OCI-LY3 (cell line): ENCODE measurements around the gene KCNJ12.
"Not testable (repeated sequence)": the region's sequence is repeated elsewhere in the genome, so short reads cannot be mapped to it uniquely, and the experiment has no call there.

ENCODE experiments used
- H2AFZ ChIP-seq: fragments of 200-600, 300-600 bp; shearing (Covaris generic); 2 replicates; pipeline ENCODE4 v1.6.0; 2014; ENCODE audit warnings: antibody characterized with exemption, low read depth, low read length
- H3K27ac ChIP-seq: fragments of 200-600, 300-600 bp; sonication (generic); 2 replicates; pipeline ENCODE4 v1.5.1; 2014; ENCODE audit warnings: mild to moderate bottlenecking, low read length, moderate library complexity, mixed read lengths
- H3K27me3 ChIP-seq: fragments of 200-600, 300-600 bp; sonication (generic); 2 replicates; pipeline ENCODE4 v1.6.1; 2014; ENCODE audit warnings: low read depth, low read length, mixed read lengths
- H3K36me3 ChIP-seq: fragments of 200-600, 300-600 bp; sonication (generic); replicated peaks from 2 replicates; pipeline ENCODE3; 2014; ENCODE audit warnings: low read depth, low read length, mixed read lengths
- H3K4me1 ChIP-seq: fragments of 300-600, 200-600 bp; sonication (generic); 2 replicates; pipeline ENCODE4 v1.6.1; 2014; ENCODE audit warnings: low read length, mixed read lengths
- H3K4me2 ChIP-seq: fragments of 200-600, 300-600 bp; sonication (generic); 2 replicates; pipeline ENCODE4 v1.6.1; 2014; ENCODE audit warnings: low read length, mixed read lengths
- H3K4me3 ChIP-seq: fragments of 300-600, 200-600 bp; sonication (generic); 2 replicates; pipeline ENCODE4 v1.5.1; 2014; ENCODE audit warnings: antibody characterized with exemption, mild to moderate bottlenecking, low read length, moderate library complexity
- H3K79me2 ChIP-seq: fragments of 300-600, 200-600 bp; shearing (Covaris generic); 2 replicates; pipeline ENCODE4 v1.6.1; 2014; ENCODE audit warnings: mild to moderate bottlenecking, low read length, mixed read lengths
- H3K9ac ChIP-seq: fragments of 300-600, 200-600 bp; shearing (Covaris generic); 2 replicates; pipeline ENCODE4 v1.6.0; 2014; ENCODE audit warnings: mild to moderate bottlenecking, low read length, moderate library complexity
- H3K9me3 ChIP-seq: fragments of 200-600, 300-600 bp; shearing (Covaris generic); 2 replicates; pipeline ENCODE4 v1.6.1; 2014; ENCODE audit warnings: low read length, mixed read lengths; ENCODE audit not compliant: insufficient read depth
- H4K20me1 ChIP-seq: fragments of 200-600, 300-600 bp; sonication (generic); 2 replicates; pipeline ENCODE4 v1.6.1; 2016; ENCODE audit warnings: low read length, mixed read lengths; ENCODE audit not compliant: insufficient read depth
- CTCF ChIP-seq: fragments of 200-600, 300-600 bp; sonication (generic); IDR thresholded peaks from 2 replicates; pipeline ENCODE4 v1.5.1; 2014; ENCODE audit warnings: antibody characterized with exemption, low read length, low read depth
- EZH2phosphoT487 ChIP-seq: fragments of 200-600 bp; shearing (Covaris generic); IDR thresholded peaks from 2 replicates; pipeline ENCODE4 v1.6.1; 2018; ENCODE audit warnings: antibody characterized with exemption, mixed run types, low read depth

KCNJ12 gene

DNA sequence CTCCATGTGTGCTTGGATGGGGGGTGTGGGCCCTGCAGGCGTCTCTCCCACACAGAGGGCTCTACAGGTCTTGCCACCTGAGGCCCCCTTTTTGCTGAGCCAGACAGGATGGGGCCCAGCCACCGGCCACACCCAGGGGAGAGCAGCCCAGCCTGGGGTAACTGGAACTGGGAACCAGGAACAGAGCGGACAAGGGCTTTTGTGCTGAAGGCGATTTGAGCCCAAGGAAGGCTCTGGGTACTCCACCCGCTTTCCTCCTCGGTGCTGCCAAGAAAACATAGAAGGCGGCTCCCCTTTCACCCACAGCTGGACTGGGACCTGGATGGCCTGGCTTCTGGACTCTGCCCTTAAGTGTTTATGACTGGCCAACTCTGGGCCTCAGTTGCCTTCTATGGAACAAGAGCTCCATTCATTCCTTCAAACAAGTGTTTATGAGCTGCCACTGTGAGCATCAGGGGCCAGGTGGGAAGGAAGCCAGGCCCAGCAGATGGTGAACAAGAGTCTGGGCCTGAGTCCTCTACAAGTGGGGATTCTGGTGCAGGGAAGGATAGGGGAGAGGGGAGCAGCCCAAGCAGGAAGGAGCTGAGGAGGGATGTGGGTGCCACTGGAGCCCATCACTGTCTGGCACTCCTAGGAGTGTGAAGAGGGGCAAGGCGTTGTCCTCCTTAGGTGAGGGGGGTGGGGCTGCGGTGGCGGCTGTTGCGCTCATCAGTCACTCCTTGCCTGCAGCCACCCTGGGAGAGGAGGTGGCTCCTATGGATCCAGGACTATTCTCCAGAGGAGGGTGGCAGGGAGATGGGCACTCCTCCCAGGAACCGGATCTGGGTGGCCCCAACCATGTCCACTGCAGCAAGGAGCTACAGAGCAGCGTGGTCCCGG is 46.4 kb downstream of the KCNJ12 start:
- H3K79me2 ChIP-seq, H2AFZ ChIP-seq, H4K20me1 ChIP-seq, H3K36me3 ChIP-seq, H3K27me3 ChIP-seq, H3K4me1 ChIP-seq, H3K27ac ChIP-seq, H3K9me3 ChIP-seq, H3K4me3 ChIP-seq, H3K9ac ChIP-seq, H3K4me2 ChIP-seq: not testable (repeated sequence)

DNA sequence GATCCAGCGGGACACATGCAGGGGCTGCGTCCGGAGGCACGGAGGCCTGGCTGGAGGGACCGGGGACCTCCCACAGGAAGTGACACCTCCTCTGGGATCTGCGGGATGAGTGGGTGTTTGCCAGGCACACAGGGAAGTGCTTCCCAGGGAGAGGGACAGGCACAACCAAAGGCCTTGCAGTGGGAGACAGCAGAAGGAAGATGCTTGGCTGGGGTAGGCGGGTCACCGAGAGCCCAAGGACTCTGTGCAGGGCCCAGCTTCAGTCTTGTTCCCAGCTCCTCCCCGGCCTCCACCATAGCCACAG is 47.0 kb downstream of the KCNJ12 start:
- not testable (repeated sequence) for H4K20me1 ChIP-seq, H3K27ac ChIP-seq, H3K79me2 ChIP-seq, H3K4me3 ChIP-seq, H2AFZ ChIP-seq, H3K9me3 ChIP-seq, H3K4me1 ChIP-seq, H3K4me2 ChIP-seq, H3K36me3 ChIP-seq, H3K27me3 ChIP-seq, H3K9ac ChIP-seq

DNA sequence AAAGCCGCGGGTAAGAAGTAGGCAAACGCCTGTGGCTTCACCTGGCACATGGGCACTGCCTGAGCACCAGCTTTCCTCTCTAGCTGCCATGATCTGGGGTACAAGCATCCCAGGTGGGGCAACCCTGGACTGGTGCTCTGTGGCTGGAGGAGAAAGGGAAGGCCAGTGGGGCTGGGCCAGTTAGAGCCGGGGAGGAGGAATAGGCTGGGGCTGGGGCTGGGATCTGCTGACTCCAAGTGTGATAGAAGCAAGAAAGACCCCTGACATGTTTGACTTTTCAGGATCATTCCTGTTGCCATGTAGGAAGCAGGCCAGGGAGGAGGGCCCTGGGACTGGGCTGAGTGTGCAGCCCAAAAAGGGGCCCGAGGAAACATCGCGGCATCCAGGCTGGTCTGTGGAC is 48.5 kb downstream of the KCNJ12 start:
- not testable (repeated sequence) for H3K79me2 ChIP-seq, H4K20me1 ChIP-seq, H3K4me2 ChIP-seq, H2AFZ ChIP-seq, H3K27me3 ChIP-seq, H3K4me3 ChIP-seq, H3K36me3 ChIP-seq, H3K9ac ChIP-seq, H3K4me1 ChIP-seq, H3K27ac ChIP-seq, H3K9me3 ChIP-seq

- no peak for TF ChIP-seq CTCF
- no peak for TF ChIP-seq EZH2phosphoT487
- H3K4me2 ChIP-seq: no peak overlapping the region
- H3K9ac ChIP-seq: no peak overlapping the region
- H3K36me3 ChIP-seq: no peaks in the 10 kb centered on the region
- no peak overlapping the region for H3K4me3 ChIP-seq
- H3K4me1 ChIP-seq: no peaks in the 10 kb centered on the region
- H3K27me3 ChIP-seq: no peaks in the 10 kb centered on the region
- H3K27ac ChIP-seq: no peak overlapping the region
- H3K79me2 ChIP-seq: no peaks in the 10 kb centered on the region
- no peak overlapping the region for H2AFZ ChIP-seq
- H4K20me1 ChIP-seq: no peaks in the 10 kb centered on the region
- no peaks in the 10 kb centered on the region for H3K9me3 ChIP-seq
Measured at GRCh38 chr17:21425321-21425720, 49.2 kb downstream of the KCNJ12 start.

DNA sequence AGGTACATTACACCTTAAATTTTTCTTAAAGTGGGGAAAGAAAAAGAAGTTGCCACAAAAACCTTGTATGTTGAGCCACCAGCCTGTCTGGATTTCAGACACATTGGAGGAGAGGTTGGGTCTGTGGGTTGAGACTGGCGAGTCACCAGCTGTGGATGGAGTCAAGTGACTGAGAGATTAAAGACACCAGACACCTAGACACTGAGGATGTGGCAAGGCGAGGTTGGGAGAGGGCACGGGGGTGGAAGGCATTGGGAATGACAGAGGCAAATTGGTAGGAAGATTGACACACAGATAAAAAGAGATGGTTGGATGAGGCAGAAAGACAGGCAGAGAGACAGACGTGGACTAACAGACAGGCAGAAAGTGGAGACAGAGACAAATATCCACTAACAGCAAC is 49.6 kb downstream of the KCNJ12 start:
- no peaks in the 10 kb centered on the region for H3K36me3 ChIP-seq
- H3K27me3 ChIP-seq: no peaks in the 10 kb centered on the region
- H4K20me1 ChIP-seq: no peaks in the 10 kb centered on the region
- H3K4me1 ChIP-seq: no peaks in the 10 kb centered on the region
- H3K4me3 ChIP-seq: no peak overlapping the region
- H3K9ac ChIP-seq: no peak overlapping the region
- H3K79me2 ChIP-seq: no peaks in the 10 kb centered on the region
- H3K27ac ChIP-seq: no peak overlapping the region
- no peak overlapping the region for H3K4me2 ChIP-seq
- TF ChIP-seq CTCF: no peak
- TF ChIP-seq EZH2phosphoT487: no peak
- H2AFZ ChIP-seq: no peak overlapping the region
- no peaks in the 10 kb centered on the region for H3K9me3 ChIP-seq

GRCh38 chr17:21426246-21426645 is 50.1 kb downstream of the KCNJ12 start:
- H3K9ac ChIP-seq, H2AFZ ChIP-seq, H3K4me3 ChIP-seq, H3K9me3 ChIP-seq, H3K4me2 ChIP-seq, H3K27ac ChIP-seq, H3K4me1 ChIP-seq, H3K36me3 ChIP-seq, H4K20me1 ChIP-seq, H3K79me2 ChIP-seq, H3K27me3 ChIP-seq: not testable (repeated sequence)

DNA sequence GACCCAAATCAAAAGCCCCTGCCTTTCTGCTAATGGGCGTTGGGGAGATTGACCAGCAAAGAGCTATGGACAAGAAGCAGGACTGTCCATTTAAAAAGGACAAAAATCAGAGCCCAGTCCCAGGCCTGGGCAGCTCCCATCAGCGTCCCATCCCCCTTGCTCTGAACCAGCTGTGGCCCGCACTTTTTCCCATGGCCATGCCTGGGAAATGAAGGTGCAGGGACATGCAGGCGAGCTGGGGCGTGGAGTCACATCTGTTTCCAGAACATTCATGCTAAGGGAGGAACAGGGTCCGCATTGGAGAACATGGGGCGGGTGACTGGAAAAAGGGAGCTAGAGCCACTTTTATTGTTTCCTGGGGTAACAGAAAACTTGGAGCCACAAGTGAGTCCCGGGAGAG is 50.7 kb downstream of the KCNJ12 start:
- H3K4me2 ChIP-seq, H3K79me2 ChIP-seq, H3K4me3 ChIP-seq, H4K20me1 ChIP-seq, H2AFZ ChIP-seq, H3K36me3 ChIP-seq, H3K4me1 ChIP-seq, H3K27ac ChIP-seq, H3K9ac ChIP-seq, H3K27me3 ChIP-seq, H3K9me3 ChIP-seq: not testable (repeated sequence)

DNA sequence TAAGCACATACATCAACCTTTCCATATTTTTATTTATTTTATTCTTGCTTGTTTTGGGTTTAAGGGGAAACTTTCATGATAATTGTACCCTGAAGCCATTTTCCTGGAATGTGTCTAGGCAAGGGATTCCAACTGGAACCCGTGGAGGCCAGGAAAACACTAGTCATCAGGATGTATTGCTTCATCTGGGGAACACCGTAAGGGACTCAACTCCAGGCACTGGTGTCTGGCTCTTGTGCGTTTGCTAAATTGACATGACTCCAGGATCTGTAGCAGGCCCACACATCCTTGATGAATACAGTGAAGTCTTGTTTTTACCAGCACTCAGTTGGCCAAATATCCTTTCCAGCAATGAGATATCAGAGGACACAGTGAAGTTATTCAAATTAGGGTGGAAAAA is 51.6 kb downstream of the KCNJ12 start:
- H4K20me1 ChIP-seq, H3K27me3 ChIP-seq, H3K4me1 ChIP-seq, H3K4me3 ChIP-seq, H3K27ac ChIP-seq, H3K36me3 ChIP-seq, H2AFZ ChIP-seq, H3K9me3 ChIP-seq, H3K4me2 ChIP-seq, H3K9ac ChIP-seq, H3K79me2 ChIP-seq: not testable (repeated sequence)
